Astrocyte (in vitro differentiated cells and primary cell): Measurements from ENCODE around the gene SLA2. TPM values are rescaled to one million over a fixed set of nuclear protein-coding genes. Genes with fewer than 3 reads are reported as not detected.
A peak's percentile ranks its signal among the peaks of the same experiment; 100 is the strongest.

ENCODE experiments used
- DNase-seq: peaks from one replicate; pipeline ENCODE4 v3.0.0-alpha.2; 2010; ENCODE audit warnings: low read depth
- FAIRE-seq: peaks from 2 replicates; lab custom pipeline; 2011; peaks lifted over from hg19 to GRCh38; lab: Jason Lieb, UNC
- H2AFZ ChIP-seq: 2 replicates; pipeline ENCODE4 v1.6.0; 2012; ENCODE audit warnings: low read depth, low read length, inconsistent platforms
- H3K27ac ChIP-seq: 2 replicates; pipeline ENCODE4 v1.5.1; 2011; ENCODE audit warnings: low read depth, low read length, inconsistent platforms
- H3K27me3 ChIP-seq: 2 replicates; pipeline ENCODE4 v1.6.0; 2011; ENCODE audit warnings: low read length, inconsistent platforms; ENCODE audit not compliant: insufficient read depth
- H3K36me3 ChIP-seq: 2 replicates; pipeline ENCODE4 v1.5.1; 2011; ENCODE audit warnings: low read length, inconsistent platforms; ENCODE audit not compliant: insufficient read depth
- H3K4me1 ChIP-seq: 2 replicates; pipeline ENCODE4 v1.5.1; 2011; ENCODE audit warnings: low read length, inconsistent platforms; ENCODE audit not compliant: insufficient read depth
- H3K4me2 ChIP-seq: 2 replicates; pipeline ENCODE4 v1.6.0; 2012; ENCODE audit warnings: low read length, inconsistent platforms
- H3K4me3 ChIP-seq: 2 replicates; pipeline ENCODE4 v1.5.1; 2011; ENCODE audit warnings: low read depth, mild to moderate bottlenecking, low read length, inconsistent platforms; ENCODE audit not compliant: insufficient read depth
- H3K79me2 ChIP-seq: 2 replicates; pipeline ENCODE4 v1.6.0; 2012; ENCODE audit warnings: mild to moderate bottlenecking, low read length, inconsistent platforms; ENCODE audit not compliant: insufficient read depth
- H3K9ac ChIP-seq: 2 replicates; pipeline ENCODE4 v1.6.0; 2012; ENCODE audit warnings: mild to moderate bottlenecking, low read length, inconsistent platforms
- H3K9me3 ChIP-seq: 2 replicates; pipeline ENCODE4 v1.5.1; 2012; ENCODE audit warnings: low read depth, mild to moderate bottlenecking, low read length, inconsistent platforms; ENCODE audit not compliant: insufficient read depth
- H4K20me1 ChIP-seq: 2 replicates; pipeline ENCODE4 v1.6.0; 2012; ENCODE audit warnings: low read length, inconsistent platforms; ENCODE audit not compliant: insufficient read depth
- H3K27ac Mint-ChIP-seq: one replicate; pipeline ENCODE4 v1.8.0; 2021; ENCODE audit warnings: mild to moderate bottlenecking, mixed read lengths; ENCODE audit not compliant: unreplicated experiment
- H3K27me3 Mint-ChIP-seq: one replicate; pipeline ENCODE4 v1.8.0; 2021; ENCODE audit warnings: low read depth, mixed read lengths; ENCODE audit not compliant: unreplicated experiment
- H3K36me3 Mint-ChIP-seq: one replicate; pipeline ENCODE4 v1.8.0; 2021; ENCODE audit warnings: low read depth, mixed read lengths; ENCODE audit not compliant: unreplicated experiment
- H3K4me1 Mint-ChIP-seq: one replicate; pipeline ENCODE4 v1.8.0; 2021; ENCODE audit warnings: low read depth, mixed read lengths; ENCODE audit not compliant: unreplicated experiment
- H3K4me3 Mint-ChIP-seq: one replicate; pipeline ENCODE4 v1.8.0; 2021; ENCODE audit warnings: mild to moderate bottlenecking, moderate library complexity, mixed read lengths; ENCODE audit not compliant: unreplicated experiment
- H3K9me3 Mint-ChIP-seq: one replicate; pipeline ENCODE4 v1.8.0; 2021; ENCODE audit warnings: mild to moderate bottlenecking, mixed read lengths; ENCODE audit not compliant: unreplicated experiment
- EZH2 ChIP-seq: IDR thresholded peaks from 2 replicates; pipeline ENCODE4 v1.6.1; 2012; ENCODE audit warnings: mild to moderate bottlenecking, low read length, inconsistent platforms; ENCODE audit not compliant: insufficient read depth
- total RNA-seq: library from RNA; stranded (reverse); gene quantifications from 2 replicates; pipeline ENCODE4 v1.2.1, GENCODE V29; 2021
- TF ChIP-seq, protein P1 (sequence below): IDR thresholded peaks from 2 replicates; pipeline ENCODE4 v1.5.1; 2011; ENCODE audit warnings: low read depth, mild to moderate bottlenecking, inconsistent platforms, low read length, moderate library complexity; ENCODE audit not compliant: insufficient read depth

SLA2 gene
- total RNA-seq, 1 donor from 2014 or later = 0.14 TPM

DNA sequence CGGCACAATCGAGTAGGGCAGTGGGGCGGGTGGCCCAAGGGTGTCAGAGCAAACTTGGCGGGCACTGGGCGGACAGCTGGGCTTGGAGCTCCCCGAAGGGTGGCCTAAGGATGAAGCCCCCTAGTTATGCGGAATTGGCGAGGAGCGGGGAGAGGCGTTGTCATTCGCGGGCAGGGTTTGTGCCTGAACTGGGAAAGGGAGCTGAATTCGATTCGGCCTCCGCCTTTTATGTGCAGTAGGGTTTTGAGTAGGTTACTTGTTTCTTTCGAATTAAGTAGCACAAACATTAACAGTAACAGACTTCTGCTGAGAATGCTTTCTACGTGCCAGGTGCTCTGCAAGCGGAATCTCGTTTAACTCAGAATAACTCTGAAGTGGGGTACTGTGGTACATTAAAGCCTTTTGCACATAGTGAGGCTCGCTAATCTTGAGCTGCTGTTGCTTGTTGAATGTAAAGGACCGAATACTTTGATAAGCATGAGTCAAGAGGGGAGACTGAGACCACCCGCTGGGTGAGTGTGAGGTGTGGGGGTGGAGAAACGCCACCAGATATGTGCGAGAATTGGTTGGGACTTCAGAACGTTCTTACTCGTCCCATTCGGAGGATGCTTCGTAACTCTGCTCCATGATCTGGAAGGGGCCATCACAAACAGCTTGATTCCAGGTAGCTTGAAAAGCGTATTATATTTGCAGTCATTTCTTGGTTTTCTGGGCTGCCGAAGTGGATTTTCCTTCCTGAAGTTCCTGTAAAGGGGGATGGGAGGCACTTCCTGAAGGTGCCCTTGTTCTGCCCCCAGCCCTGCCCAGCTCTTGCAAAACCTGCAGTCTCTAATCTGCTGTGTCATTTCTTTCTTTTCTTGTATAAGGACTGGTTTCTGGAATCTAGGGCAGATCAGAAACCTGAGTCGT, 39.6 kb downstream of the SLA2 start:
- peak overlapping the region; percentile 64 for H3K27ac ChIP-seq
- TF ChIP-seq, protein P1, sequence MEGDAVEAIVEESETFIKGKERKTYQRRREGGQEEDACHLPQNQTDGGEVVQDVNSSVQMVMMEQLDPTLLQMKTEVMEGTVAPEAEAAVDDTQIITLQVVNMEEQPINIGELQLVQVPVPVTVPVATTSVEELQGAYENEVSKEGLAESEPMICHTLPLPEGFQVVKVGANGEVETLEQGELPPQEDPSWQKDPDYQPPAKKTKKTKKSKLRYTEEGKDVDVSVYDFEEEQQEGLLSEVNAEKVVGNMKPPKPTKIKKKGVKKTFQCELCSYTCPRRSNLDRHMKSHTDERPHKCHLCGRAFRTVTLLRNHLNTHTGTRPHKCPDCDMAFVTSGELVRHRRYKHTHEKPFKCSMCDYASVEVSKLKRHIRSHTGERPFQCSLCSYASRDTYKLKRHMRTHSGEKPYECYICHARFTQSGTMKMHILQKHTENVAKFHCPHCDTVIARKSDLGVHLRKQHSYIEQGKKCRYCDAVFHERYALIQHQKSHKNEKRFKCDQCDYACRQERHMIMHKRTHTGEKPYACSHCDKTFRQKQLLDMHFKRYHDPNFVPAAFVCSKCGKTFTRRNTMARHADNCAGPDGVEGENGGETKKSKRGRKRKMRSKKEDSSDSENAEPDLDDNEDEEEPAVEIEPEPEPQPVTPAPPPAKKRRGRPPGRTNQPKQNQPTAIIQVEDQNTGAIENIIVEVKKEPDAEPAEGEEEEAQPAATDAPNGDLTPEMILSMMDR = no peak
- no peak for TF ChIP-seq EZH2

DNA sequence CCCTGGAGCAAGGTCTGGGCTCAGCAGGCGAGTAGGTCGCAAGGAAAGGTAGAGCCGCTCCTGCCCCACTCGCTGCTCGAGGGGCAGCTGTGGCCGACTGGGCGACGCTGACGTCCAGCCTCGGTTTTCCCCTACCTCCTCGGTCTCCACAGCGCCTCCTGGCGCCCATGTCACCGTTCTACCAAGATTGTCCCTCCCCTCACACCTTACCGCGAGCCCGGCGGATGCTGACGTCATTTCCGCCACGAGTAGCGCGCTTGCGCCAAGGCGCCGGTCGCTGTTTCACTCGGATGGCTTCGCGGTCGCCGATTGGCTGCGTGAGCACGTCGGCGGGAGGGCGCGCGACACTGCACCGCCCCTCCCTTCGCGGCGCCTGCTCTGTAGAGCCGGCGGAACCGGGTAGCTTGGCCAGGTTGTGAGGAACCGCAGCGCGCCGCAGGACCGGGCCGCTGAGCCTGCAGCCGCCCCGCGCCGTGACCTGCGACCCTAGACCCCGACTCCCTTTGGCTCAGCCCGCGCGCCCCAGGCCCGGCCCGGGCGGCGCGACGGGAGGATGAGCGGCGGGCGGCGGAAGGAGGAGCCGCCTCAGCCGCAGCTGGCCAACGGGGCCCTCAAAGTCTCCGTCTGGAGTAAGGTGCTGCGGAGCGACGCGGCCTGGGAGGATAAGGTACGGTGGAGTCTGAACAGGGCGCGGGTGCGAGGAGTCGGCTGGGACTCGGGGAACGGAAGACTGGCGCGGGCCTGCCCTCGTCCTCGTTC, 40.4 kb downstream of the SLA2 start, which contains the start of gene RAB5IF:
Gene RAB5IF, plus strand, starts transcription at position 381 of the 759 bp plus-strand sequence. Its CDS starts 173 bp downstream, at position 554.
- H3K27me3 ChIP-seq = no peaks in the 10 kb centered on the region
- peaks cover 2% of the 10 kb centered on the region for H3K36me3 Mint-ChIP-seq
- H3K4me1 Mint-ChIP-seq = peaks cover 7% of the 10 kb centered on the region
- peaks cover 33% of the 10 kb centered on the region for H3K79me2 ChIP-seq
- H3K9me3 ChIP-seq = no peaks in the 10 kb centered on the region
- peak; percentile 91 for DNase-seq
- peaks cover 17% of the 10 kb centered on the region for H3K36me3 ChIP-seq
- H3K27ac Mint-ChIP-seq = peak within 1 kb of the TSS; percentile 83
- peaks cover 1% of the 10 kb centered on the region for H3K27me3 Mint-ChIP-seq
- H4K20me1 ChIP-seq = peaks cover 33% of the 10 kb centered on the region
- FAIRE-seq = peak; percentile 71
- H3K4me2 ChIP-seq = peak within 1 kb of the TSS; percentile 84
- peak within 1 kb of the TSS; percentile 86 for H3K4me3 ChIP-seq
- peak within 1 kb of the TSS; percentile 92 for H3K9ac ChIP-seq
- peak within 1 kb of the TSS; percentile 64 for H3K27ac ChIP-seq
- H3K4me1 ChIP-seq = peaks cover 21% of the 10 kb centered on the region
- TF ChIP-seq, protein P1 = peak; percentile 69
- TF ChIP-seq EZH2 = no peak
- H3K4me3 Mint-ChIP-seq = peak within 1 kb of the TSS; percentile 99
- H2AFZ ChIP-seq = peak within 1 kb of the TSS; percentile 98
- H3K9me3 Mint-ChIP-seq = no peaks in the 10 kb centered on the region

More for the DNA sequence above, 39.6 kb downstream of the SLA2 start:
- Histone ChIP-seq H3K4me1 (peaks cover 21% of the 10 kb centered on the region), H3K4me2 (peak overlapping the region; percentile 84), H3K9me3 (no peaks in the 10 kb centered on the region), H2AFZ (peak overlapping the region; percentile 80), H3K9ac (peak overlapping the region; percentile 92), H3K4me3 (peak overlapping the region; percentile 86), H3K79me2 (peaks cover 33% of the 10 kb centered on the region), H4K20me1 (peaks cover 37% of the 10 kb centered on the region), H3K36me3 (peaks cover 19% of the 10 kb centered on the region), H3K27me3 (no peaks in the 10 kb centered on the region)
- Mint-ChIP-seq H3K36me3 (peaks cover 2% of the 10 kb centered on the region), H3K27ac (peak overlapping the region; percentile 83), H3K27me3 (peaks cover 1% of the 10 kb centered on the region), H3K4me1 (peaks cover 7% of the 10 kb centered on the region), H3K9me3 (no peaks in the 10 kb centered on the region), H3K4me3 (peak overlapping the region; percentile 99)
- no peak for FAIRE-seq
- DNase-seq = no peak
